ENCODE data around the gene CDKN1C. TPM values are rescaled to one million over a fixed set of nuclear protein-coding genes. Genes with fewer than 3 reads are reported as not detected.

Gene CDKN1C
- total RNA-seq, 1 donor from 2014 or later, result 42.1 TPM

- ATAC-seq, result no peak
- no peak for DNase-seq
- H3K4me3 ChIP-seq, result no peak overlapping the region
- peaks cover 4% of the 10 kb centered on the region for H3K4me1 ChIP-seq
- H3K27me3 ChIP-seq, result no peaks in the 10 kb centered on the region
- intact Hi-C loops (cut with DNase I), result no loop called here
- no peaks in the 10 kb centered on the region for H3K36me3 ChIP-seq
- H3K9me3 ChIP-seq, result no peaks in the 10 kb centered on the region
- H3K27ac ChIP-seq, result no peak overlapping the region
- TF ChIP-seq, protein P1, sequence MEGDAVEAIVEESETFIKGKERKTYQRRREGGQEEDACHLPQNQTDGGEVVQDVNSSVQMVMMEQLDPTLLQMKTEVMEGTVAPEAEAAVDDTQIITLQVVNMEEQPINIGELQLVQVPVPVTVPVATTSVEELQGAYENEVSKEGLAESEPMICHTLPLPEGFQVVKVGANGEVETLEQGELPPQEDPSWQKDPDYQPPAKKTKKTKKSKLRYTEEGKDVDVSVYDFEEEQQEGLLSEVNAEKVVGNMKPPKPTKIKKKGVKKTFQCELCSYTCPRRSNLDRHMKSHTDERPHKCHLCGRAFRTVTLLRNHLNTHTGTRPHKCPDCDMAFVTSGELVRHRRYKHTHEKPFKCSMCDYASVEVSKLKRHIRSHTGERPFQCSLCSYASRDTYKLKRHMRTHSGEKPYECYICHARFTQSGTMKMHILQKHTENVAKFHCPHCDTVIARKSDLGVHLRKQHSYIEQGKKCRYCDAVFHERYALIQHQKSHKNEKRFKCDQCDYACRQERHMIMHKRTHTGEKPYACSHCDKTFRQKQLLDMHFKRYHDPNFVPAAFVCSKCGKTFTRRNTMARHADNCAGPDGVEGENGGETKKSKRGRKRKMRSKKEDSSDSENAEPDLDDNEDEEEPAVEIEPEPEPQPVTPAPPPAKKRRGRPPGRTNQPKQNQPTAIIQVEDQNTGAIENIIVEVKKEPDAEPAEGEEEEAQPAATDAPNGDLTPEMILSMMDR (IDR thresholded peaks at IDR 0.05), result no peak
Measured at GRCh38 chr11:2913776-2914175, 28.2 kb upstream of the CDKN1C start.

DNA sequence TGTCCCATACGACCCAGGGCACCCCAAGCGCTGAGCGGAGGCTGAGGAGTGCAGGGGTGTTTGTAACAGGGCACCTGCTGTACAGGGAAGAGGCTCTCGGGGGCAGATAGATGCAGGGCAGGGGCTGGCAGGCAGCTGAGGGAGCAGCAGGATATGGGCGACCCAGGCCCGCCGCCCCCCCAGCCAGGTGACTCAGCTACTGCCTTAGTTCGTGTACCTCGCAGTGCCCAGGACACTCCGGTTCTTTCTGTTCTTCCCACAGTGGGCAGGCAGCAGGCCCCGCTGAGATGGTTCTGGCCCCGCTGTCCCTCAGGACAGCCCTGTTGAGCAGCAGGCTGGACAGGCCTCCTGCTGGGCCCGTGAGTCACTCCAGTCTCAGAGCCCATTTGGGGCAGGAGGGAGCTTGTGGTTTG lies 27.4 kb upstream of the CDKN1C start:
- H3K27ac ChIP-seq, result peak overlapping the region; percentile 65
- TF ChIP-seq, protein P1 (IDR thresholded peaks at IDR 0.05), result no peak

DNA sequence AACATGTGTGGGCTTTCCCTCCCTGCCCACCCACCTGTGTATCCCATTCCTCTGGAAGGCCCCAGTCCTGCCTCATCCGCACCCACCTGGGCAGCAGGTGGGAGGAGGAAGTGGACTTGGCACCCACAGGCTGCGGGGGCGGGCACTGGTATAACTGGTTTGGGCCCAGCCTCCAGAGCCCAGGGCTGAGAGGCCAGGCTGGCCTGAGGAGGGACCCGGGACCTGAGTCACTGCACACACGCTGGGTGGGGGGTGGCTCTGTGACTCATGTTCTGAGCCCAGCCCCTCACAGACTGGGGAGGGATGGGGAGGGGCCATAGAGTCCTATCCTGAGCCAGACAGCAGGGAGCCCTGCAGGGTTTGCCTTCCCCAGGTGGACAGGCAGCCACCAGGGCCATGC lies 26.9 kb upstream of the CDKN1C start:
- peak overlapping the region; percentile 70 for H3K27ac ChIP-seq
- intact Hi-C loops (cut with DNase I), result no loop called here
- DNase-seq (peak; percentile 95), ATAC-seq (peak; percentile 92)
- H3K36me3 ChIP-seq, result no peaks in the 10 kb centered on the region
- TF ChIP-seq, protein P1 (IDR thresholded peaks at IDR 0.05), result no peak
- no peak overlapping the region for H3K4me3 ChIP-seq
- no peaks in the 10 kb centered on the region for H3K27me3 ChIP-seq
- no peaks in the 10 kb centered on the region for H3K9me3 ChIP-seq
- peaks cover 4% of the 10 kb centered on the region for H3K4me1 ChIP-seq

More for the DNA sequence above, 27.4 kb upstream of the CDKN1C start:
- intact Hi-C loops (cut with DNase I), result no loop called here
- ATAC-seq (peak; percentile 1), DNase-seq (no peak)
- no peaks in the 10 kb centered on the region for H3K36me3 ChIP-seq
- no peaks in the 10 kb centered on the region for H3K27me3 ChIP-seq
- H3K4me3 ChIP-seq, result no peak overlapping the region
- peaks cover 4% of the 10 kb centered on the region for H3K4me1 ChIP-seq
- H3K9me3 ChIP-seq, result no peaks in the 10 kb centered on the region

GRCh38 chr11:2911785-2912391 lies 26.3 kb upstream of the CDKN1C start:
- no peaks in the 10 kb centered on the region for H3K9me3 ChIP-seq
- TF ChIP-seq, protein P1 (IDR thresholded peaks at IDR 0.05), result no peak
- no peak overlapping the region for H3K4me3 ChIP-seq
- H3K4me1 ChIP-seq, result peaks cover 4% of the 10 kb centered on the region
- peak overlapping the region; percentile 70 for H3K27ac ChIP-seq
- intact Hi-C loops (cut with DNase I), result no loop called here
- DNase-seq, result no peak
- no peaks in the 10 kb centered on the region for H3K36me3 ChIP-seq
- ATAC-seq, result peak; percentile 4
- H3K27me3 ChIP-seq, result no peaks in the 10 kb centered on the region

GRCh38 chr11:2911088-2911784 lies 25.7 kb upstream of the CDKN1C start:
- TF ChIP-seq, protein P1 (IDR thresholded peaks at IDR 0.05), result no peak
- Histone ChIP-seq H3K27me3 (no peaks in the 10 kb centered on the region), H3K4me1 (peaks cover 4% of the 10 kb centered on the region), H3K4me3 (no peak overlapping the region), H3K27ac (no peak overlapping the region), H3K9me3 (no peaks in the 10 kb centered on the region), H3K36me3 (no peaks in the 10 kb centered on the region)
- intact Hi-C loops (cut with DNase I), result no loop called here
- DNase-seq, result no peak
- ATAC-seq, result no peak

Data from upper lobe of right lung (tissue), 1 donor.